NCI-H2081 treated with DMSO at 0.1 percent for 48 hours (cell line): ENCODE measurements around the gene CLDN16.

Experiments
- DNase-seq: peaks from one replicate; lab custom pipeline; 2025; lab: John Stamatoyannopoulos, UW

CLDN16 gene, protein sequence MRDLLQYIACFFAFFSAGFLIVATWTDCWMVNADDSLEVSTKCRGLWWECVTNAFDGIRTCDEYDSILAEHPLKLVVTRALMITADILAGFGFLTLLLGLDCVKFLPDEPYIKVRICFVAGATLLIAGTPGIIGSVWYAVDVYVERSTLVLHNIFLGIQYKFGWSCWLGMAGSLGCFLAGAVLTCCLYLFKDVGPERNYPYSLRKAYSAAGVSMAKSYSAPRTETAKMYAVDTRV

DNA sequence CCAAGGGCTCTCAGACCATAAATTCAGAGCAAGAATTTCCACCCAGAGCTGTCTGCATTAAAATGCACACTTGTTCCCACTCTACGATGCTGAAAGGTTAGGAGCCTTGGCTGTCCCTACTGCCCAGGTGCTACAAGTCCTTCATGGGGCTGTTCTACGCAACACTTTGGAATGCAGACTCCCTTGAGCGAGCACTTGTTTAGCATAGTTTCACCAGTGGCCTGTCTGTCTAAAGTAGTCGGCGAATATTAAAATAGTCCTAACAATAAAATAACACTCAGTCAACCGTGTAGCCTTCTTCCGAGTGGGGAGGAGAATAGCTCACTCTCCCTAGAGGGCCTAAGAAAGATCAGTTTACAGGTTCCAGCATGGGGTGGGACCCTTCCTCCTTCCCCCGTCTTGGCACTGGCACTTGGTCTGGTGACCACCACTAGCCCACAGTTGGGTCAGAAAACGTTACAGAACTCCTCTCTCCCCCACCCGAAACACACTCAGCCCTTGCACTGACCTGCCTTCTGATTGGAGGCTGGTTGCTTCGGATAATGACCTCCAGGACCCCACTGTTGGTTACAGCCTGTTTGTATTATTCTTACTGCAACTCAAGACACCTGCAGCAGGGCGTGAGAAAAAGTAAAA, at the start of gene CLDN16:
Gene CLDN16, plus strand, starts transcription at position 586 of the 636 bp plus-strand sequence. CDS start 167 bp downstream, outside the sequence.
- no peak for DNase-seq

DNA sequence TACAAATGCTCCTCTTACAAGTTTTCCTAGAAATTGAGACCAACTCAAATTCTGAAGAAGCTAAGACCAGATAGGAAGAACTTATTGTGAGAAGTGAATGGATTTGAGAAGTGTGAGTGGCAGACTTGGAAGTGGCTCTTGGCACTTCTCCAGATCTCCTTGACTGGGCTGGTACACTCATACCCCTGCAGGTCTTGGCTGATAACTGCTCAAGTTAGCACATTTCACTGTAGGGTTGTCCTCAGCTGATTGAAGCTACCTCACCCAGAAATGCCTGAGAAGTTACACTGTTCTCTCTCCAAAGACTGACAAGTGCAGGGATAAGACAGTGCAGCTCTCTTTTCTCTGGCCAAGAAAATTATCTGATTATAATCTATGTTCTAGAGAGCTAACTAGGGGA, 49.2 kb upstream of the CLDN16 start:
- no peak for DNase-seq

DNA sequence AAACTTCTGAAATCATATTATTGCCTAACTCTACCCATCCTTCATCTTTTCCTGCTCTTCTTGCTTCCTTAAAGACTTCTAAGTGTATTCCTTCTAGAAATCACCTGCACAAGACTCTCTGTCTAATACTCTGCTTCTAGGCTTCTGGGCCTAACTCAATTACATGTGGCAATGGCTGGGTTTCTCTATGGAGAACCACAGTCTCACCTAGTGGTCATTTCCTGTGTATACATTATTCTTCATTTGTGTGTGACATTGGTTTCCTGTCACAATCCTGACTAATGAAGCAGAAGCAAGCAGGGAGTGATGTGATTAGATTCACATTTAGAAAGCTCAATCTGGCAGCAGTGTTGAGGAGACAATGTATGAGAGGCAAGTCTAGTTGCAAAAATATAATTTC, 48.8 kb upstream of the CLDN16 start:
- DNase-seq = no peak

DNA sequence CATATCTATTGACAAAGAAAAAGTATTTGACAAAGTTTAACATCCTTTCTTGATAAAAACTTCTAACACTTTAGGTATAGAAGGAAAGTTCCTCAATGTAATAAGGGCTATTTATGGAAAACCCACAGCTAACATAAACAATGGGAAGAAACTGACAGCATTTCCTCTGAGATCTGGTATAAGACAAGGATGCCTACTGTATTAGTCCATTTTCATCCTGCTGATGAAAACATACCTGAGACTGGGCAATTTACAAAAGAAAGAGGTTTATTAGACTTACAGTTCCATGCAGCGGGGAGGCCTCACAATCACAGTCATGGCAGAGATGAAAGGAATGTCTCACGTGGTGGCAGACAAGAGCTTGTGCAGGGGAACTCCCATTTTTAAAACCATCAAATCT, 47.9 kb upstream of the CLDN16 start:
- no peak for DNase-seq

DNA sequence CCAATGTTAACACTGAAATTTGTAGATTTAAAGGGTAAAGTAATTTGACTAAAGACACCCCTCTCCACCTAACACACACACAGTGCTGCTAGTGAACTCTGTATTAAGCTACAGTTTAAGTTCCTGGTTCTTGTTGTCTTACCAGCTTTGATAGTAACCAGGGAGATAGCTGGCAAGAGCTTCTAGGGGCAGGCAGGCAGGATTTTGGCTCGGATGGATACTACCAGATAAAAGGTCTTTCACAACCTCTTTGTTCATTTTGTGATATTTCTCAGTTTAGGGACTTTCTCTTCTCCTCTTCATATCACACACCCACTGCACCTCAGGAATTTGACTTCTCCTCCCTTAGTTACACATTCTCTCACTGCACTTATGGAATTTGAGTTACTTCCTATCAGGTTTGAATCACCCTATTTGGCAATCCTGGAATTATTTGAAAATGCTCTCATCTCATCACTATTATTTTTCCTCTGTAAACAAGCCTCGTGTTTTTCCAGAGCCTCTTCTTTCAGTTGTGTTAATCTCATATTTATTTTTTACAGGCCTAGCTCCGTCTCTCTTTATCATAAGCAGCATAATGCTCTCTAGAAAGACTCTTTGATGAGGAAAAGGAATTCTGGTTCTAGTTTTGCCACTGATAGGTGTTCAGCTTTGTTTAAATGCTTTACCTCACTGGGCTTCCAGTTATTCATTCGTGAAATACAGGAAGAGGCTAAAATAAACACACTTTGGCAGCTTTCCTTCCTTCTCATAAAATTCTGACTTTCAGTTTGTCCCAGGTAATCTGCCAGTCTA, 42.7 kb upstream of the CLDN16 start:
- DNase-seq = no peak

DNA sequence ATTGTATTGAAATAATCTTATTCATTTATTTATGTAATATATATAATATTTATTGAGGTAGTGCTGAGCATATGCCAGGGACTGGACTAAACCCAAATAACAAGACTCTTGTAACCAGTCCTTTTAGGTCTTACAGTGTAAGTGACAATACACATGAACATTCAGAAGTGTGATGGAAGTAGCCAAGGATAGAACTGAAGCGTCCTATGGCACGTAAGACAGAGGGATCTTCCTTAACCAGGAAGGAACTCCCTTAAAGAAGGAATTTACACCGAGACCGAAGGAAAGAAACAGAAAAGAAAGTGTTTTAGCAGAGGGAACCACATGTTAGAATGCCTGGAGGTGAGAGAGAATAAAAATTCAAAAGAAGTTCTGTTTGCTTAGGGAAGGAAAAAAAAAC, 42.1 kb upstream of the CLDN16 start:
- no peak for DNase-seq

DNA sequence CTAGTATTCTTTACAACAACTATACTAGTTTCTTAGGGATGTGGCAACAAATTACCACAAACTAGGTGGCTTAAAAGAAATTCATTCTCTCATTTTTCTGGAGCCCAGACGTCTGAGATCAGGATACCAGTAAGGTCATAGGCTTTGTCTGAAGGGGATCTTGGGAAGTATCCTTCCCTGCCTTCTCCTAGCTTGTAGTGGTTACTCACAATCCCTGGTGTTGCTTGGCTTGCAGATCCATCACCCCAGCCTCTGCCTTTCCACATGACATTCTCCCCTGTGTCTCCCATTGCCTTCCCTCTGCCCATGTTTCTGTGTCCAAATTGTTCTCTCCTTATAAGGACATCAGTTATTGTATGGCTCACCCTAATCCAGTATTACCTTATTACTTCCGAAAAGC, 41.4 kb upstream of the CLDN16 start:
- DNase-seq = no peak

DNA sequence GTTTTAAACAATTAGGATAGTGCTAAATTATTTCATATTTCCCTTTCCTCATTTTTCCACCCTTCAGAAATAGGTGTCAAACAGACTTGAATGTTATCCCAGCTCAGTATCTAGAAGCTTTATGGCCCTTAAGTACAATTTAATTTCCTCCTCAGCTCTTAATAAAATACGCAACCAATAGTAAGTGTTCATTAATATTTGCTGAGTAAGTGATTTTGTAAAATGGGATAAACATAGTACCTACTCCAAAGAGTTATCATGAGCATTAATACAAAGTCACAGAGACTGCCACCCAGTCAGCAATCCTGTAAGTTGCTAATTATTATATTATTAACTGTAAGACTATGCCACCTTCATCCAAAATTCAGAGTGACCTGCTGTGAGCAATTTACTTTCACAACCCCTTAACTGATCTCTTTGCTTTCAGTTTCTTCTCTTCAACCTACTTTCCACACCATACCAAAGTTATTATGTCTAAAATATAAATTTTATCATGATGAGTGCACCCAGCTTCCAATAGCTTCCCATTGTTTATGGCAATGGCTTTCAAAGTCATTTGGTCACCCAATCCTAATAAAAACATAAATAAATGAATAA, 35.0 kb upstream of the CLDN16 start:
- no peak for DNase-seq

DNA sequence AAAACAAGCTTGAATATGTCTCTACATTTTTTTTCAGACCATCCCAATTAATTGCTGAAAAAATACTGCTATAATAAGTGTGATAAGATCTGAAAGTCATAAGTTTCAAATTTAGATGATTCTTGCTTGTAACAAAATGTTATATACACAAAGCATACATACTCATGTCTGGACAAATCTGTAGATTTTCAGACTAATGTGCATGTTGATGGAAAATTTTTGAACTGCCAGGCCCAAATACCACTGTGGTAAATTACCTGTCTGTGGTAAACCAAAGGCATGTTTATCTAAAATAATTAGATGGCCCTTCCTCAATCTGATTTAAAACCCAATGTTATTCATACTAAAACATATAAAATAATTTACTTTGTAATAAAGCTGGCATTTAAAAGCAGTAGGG, 31.7 kb upstream of the CLDN16 start:
- DNase-seq = no peak

DNA sequence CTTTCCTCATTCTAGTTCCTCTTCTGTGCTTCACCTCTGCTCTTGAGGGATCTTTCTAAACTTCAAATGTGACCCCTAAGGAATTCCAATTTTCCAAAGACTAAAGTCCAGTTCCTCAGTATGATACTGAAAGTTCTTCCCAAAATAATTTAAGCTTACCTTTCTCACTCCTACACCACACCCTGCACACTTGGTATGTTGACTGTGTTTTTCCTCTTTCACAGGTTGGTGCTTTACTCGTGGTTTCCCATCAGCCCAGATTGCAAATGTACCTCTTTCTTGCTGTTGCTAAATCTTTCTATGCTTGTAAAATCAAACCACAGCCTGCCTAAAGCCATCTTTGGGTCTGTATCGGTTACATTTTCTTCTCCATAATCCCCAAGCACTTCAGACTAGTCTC, 30.5 kb upstream of the CLDN16 start:
- DNase-seq = no peak

DNA sequence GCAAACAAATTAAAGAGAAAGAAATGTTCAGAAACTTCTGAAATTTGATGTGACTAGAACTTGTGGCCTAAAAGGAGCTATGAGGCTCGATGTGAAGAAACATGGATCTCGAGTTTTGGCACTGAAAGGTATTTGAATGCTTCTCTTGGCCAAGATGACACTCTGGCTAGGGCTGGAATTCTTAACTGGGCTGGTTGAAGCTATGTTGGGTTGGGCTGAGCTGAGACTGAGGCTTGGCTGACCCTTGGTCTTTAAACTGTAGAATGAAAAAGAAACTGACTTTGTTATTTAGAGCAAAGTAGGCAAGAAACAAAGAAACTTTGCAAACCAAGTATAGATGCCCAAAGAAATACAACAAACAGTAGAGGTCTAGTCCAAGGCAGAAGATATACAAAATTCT, 28.1 kb upstream of the CLDN16 start:
- DNase-seq = no peak

DNA sequence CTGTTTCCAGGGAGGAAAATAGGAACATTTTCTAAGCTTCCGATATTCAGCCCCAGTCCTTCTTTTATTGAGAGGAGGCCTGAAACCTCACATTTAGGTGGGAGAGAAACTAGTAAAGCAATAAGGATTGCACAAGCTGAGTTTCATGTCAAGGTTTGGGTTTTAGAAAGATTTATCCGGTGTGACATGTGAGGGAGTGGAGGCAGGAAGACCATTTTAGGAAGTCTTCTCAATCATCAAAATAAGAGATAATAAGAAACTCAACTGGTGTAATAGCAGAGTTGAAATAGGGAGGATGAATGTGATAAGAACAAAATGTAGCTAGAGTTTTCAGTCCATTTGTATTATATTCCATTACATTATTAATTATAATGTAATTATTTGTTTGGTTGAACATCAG, 27.7 kb upstream of the CLDN16 start:
- no peak for DNase-seq

DNA sequence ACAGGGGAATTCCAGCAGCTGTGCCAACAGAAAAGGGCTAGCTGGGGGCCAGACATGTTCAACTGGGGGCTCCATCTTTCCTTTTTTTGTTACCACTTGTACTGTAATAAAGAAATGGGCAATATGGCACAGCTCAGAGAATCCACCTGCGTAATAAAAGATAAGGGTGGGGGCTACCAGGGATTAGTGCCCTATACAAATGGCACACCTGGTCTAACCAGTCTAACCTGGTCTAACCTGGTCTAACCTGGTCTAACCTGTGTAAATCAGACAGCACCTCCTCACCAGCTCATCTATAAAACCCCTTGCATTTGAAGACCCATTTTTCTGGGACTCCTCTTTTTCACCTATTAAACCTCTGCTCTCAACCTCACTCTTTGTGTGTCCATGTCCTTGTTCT, 26.2 kb upstream of the CLDN16 start:
- no peak for DNase-seq

DNA sequence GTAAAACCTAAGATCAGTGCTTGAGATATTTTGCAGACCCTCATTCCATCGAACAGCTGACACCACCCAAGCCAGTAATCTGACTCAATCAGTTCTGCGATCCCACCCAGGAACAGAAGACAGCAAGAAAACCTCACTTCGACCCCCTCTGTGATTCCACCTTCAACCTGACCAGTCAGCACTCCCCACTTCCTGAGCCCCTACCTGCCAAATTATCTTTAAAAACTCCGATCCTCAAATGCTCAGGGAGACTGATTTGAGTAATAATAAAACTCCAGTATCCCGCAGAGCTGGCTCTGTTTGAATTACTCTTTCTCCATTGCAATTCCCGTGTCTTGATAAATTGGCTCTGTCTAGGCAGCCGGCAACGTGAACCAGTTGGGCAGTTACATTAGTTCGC, 25.7 kb upstream of the CLDN16 start:
- no peak for DNase-seq

DNA sequence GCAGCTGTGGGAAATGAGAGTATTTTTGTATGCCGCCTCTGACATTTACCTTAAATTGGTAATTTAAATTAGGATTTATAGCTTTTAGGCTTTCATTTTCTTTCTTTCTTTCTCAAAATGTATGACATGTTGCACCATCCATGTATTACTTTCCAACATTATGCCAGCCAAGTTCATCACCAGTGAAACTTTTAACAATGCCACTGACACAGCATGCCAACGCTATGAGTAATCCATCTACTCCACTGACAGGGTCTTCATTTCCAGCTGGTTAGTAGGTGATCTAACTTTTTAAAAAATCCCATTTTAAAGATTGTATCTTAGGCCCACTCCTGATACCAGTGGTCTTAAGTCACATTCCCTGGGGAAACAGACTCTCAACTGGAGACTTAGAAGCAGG, 21.8 kb upstream of the CLDN16 start:
- no peak for DNase-seq

DNA sequence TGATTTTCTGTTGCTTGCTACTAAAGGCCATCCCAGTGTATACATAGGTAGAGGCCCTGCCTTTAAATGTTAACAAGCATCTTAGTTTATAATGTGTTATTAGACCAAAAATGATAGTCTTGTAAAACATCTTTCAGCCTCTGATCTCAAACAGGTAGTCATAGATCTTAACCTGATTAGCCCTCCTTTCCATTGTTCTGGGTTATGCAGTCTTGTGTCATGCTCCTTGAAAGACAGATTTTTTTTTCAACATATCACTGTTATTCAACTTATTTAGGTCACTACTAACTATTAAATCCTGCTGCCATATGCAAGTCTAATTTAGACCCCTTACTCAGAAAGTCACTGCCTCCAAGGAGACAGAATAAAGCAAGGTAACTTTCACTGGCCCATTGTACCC, 19.1 kb upstream of the CLDN16 start:
- DNase-seq = no peak

DNA sequence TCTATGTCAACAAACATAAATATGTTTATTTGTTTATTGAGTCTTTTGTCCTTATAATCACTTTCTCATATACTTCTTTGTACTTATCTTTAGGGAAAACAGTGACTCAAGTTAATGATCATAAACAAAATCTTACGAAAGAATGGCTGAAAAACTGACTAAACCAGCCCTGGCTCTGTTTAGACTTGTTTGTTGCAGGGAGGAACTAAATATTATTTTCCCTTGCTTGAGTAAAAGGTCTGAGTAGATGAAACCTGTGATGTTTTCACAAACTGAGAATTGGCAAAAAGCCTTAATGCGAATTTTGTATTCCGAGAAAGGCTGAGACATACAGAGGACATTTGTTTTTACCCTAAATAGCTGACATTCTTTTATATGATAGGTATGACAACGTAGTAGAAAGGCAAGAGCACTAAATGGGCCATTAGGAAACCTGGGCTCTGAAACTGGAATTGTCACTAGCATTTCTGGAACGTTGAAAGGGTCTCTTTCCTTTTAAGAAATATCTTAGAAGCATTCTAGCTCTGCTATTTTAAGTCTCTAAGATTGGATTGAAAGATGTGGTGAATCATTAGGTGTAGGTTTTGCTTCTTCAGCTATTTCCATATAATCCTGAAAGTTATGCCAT, 18.2 kb upstream of the CLDN16 start:
- no peak for DNase-seq

DNA sequence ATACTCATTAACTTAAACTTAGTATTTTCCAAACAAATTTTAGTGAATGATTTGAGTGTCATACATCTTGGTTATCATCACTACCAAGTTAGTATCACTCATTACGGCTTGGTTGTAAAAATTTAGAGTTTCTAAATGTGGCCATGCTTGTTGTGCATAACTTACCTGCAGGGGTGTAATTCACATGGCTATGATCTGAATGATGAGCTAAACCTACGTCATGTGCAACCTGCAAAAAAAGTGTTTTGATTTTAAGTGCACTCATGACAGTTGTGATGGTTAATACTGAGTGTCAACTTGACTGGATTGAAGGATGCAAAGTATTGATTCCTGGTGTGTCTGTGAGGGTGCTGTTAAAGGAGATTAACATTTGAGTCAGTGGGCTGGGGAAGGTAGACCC, 17.6 kb upstream of the CLDN16 start:
- no peak for DNase-seq

DNA sequence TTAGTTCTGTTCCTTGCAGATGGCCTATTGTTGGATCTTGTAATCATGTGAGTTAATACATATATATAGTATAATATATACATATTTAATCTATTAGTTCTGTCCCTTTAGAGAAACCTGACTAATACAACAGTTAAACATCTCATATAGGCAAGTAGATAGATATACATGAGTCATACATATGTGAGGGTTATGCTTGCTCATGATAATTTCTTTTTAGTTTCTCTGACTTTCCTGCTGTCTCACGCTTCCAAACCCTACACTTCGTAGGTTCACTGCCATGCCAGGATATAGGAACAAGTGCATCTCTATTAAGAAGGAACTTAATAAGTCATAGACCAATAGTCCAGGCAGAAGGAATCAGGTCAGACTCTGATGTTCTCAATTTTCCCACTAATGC, 16.8 kb upstream of the CLDN16 start:
- no peak for DNase-seq

DNA sequence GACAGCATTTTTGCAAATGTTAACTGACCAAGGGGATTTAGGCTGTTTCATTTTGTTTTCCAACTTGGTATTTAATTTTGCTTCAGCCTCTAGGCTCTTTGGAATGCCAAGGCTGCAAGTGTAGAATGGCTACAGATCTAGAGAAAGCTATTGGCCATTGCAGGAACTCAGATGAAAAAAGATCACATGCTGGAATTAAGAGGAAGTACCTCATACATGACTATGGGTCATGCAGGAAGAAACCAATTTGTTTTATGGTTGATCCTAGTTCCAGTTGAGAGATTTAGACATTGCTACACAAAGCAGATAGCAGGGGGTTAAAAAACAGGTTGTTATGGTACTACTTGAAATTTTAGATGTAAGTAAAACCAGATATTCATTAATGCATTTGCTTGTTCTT, 12.7 kb upstream of the CLDN16 start:
- no peak for DNase-seq

DNA sequence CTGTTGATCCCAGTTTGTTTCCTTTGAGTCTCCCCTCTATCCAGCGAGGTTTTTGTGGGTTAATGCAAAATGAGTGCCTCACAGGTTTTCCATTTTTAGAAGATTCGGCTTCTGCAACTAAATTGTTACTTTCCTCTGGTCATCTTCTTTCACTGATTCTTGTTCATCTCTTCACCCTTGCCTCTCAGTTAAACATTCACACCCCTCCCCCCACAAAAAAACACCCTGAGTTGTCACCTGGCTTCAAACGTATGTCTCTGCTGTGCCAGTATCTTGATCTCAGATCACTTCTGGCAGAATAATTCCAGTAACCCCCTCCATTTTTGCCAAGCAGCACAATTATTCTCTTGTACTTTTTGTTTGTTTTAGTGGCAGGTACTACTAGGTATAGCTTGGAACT, 12.3 kb upstream of the CLDN16 start:
- DNase-seq = no peak

DNA sequence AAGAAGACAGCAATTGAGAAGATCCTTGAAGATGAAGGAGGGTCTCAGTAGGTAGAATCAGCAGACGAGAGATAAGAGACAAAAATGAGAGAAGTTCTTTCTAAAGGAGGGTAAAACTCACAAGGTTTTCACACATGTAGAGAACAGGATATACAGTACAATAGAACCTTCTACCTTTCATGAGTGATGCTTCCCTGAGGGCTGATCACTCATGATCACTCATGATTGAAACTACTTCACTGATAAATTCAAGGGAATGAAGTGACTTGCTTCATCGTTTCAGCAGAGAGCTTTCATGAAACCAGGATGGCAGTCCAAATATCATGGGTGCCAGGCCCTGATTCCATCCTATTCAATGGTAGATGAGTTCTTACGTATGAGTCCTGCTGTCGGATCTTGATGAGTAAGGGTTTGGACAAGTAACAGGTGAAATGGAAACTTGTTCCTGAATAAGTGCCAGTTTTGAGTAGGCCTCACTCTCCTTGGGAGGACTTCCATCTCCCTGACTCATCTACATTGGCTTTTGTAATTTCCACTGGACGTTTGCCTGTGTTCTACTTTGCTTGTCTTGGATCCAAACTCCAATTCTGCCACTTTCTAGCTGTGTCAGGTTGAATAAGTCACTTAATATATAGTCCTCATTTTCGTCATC, 9.6 kb upstream of the CLDN16 start:
- no peak for DNase-seq
